Lower leg skin (tissue), 4 donors: ENCODE results near the gene HABP2. TPM values are rescaled to one million over a fixed set of nuclear protein-coding genes. Genes with fewer than 3 reads are reported as not detected.

Source experiments
- DNase-seq, 2 donors: peaks; one replicate each; pipeline ENCODE4 v3.0.0-alpha.2; 2019; ENCODE audit warnings: low spot score in 2 of 2
- H3K4me3 ChIP-seq: fragments of 200-600 bp; sonication (generic); 2 replicates; pipeline ENCODE4 v1.5.1; 2017; ENCODE audit warnings: mild to moderate bottlenecking, low read depth; ENCODE audit not compliant: poor library complexity, severe bottlenecking
- CTCF ChIP-seq, 3 donors: fragments of 450-650 bp; IDR thresholded peaks; one replicate each; pipeline ENCODE4 v1.5.1; 2016; ENCODE audit warnings: antibody characterized with exemption in 3 of 3, mild to moderate bottlenecking in 3 of 3, moderate library complexity in 2 of 3
- POLR2A ChIP-seq, 2 donors: fragments of 450-650 bp; IDR thresholded peaks; one replicate each; pipeline ENCODE4 v1.6.1; 2016 to 2017; ENCODE audit warnings: antibody characterized with exemption in 2 of 2, mild to moderate bottlenecking in 1 of 2, moderate library complexity in 1 of 2
- WGBS, 2 donors: methylation state at CpG; one replicate each; pipeline ENCODE4 v1.1.5; 2018; 5-methylcytosine and 5-hydroxymethylcytosine counted together
- intact Hi-C: fragments of 100-400 bp; cut with DNase I; formaldehyde crosslinking; loops from one replicate; pipeline ENCODE4 v1.15.0; 2023; ENCODE audit warnings: low total_unique reads
- total RNA-seq, 4 donors: library from RNA; depleted of rRNA; stranded (reverse); fragments of >200 nt; gene quantifications; one replicate each; pipeline ENCODE4 v1.1.0, GENCODE V29; 2016

HABP2 gene
- total RNA-seq, 4 donors from 2014 or later: 0.10 TPM; not detected in 3

DNA sequence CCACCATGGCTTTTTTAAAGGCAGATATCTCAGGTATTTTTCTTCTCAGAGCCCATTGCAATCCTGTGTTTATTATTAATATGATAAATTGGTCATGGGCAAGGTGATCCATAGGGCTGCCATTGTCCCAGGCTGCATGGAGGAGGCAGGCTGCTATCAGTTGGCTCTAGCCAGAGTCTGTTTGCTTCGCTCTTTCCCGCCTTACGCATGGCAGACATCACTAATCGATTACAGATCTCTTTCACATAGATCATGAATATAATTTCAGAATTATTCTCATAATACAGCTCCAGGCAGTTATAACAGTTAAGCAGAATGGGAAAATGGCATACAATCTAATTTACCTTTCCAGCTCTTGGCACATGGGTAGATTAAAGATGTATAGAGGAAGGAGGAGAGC is 30.4 kb upstream of the HABP2 start:
- no peak overlapping the region for H3K4me3 ChIP-seq
- TF ChIP-seq POLR2A (IDR thresholded peaks at IDR 0.05): no peak
- TF ChIP-seq CTCF (IDR thresholded peaks at IDR 0.05): no peak
- intact Hi-C loops: no loop called here
- 92 to 94% methylated on average over 4 of the region's 4 CpGs for WGBS, 2 donors
- no peak for DNase-seq

- intact Hi-C loops: no loop called here
- DNase-seq: peak in 1 of 2 donors; percentile 21
- WGBS, 2 donors: 71 to 79% methylated on average over 5 of the region's 5 CpGs
- H3K4me3 ChIP-seq: no peak overlapping the region
- TF ChIP-seq POLR2A (IDR thresholded peaks at IDR 0.05) (no peak), CTCF (IDR thresholded peaks at IDR 0.05) (no peak)
Measured at GRCh38 chr10:113523071-113523470, 29.8 kb upstream of the HABP2 start.

GRCh38 chr10:113523628-113524027 is 29.2 kb upstream of the HABP2 start:
- no peak overlapping the region for H3K4me3 ChIP-seq
- TF ChIP-seq POLR2A (IDR thresholded peaks at IDR 0.05): no peak
- TF ChIP-seq CTCF (IDR thresholded peaks at IDR 0.05): no peak
- intact Hi-C loops: no loop called here
- 86 to 93% methylated on average over 1 of the region's 1 CpG for WGBS, 2 donors
- no peak for DNase-seq

DNA sequence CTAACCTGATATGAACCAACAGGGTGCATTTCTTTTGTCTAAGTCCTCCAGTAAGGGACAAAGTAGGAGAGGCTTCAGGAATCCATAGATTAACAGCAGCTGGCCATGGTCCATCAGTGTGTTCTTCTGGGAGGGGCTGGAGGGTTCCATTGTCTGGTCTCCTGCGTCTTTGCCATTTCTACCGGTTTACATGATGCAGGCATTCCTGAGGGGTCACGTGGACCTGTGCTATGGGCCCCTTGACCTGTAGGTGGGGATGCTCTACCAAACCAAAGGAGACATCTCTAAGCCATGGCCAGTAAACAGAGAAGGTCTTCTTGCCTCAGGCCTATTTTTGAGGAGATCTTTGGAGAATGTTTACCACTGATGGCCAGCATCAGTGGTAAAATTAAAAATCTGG is 28.7 kb upstream of the HABP2 start:
- peak in 1 of 2 donors; percentile 20 for DNase-seq
- 62 to 78% methylated on average over 3 of the region's 3 CpGs for WGBS, 2 donors
- TF ChIP-seq POLR2A (IDR thresholded peaks at IDR 0.05) (no peak), CTCF (IDR thresholded peaks at IDR 0.05) (no peak)
- intact Hi-C loops: no loop called here
- no peak overlapping the region for H3K4me3 ChIP-seq

DNA sequence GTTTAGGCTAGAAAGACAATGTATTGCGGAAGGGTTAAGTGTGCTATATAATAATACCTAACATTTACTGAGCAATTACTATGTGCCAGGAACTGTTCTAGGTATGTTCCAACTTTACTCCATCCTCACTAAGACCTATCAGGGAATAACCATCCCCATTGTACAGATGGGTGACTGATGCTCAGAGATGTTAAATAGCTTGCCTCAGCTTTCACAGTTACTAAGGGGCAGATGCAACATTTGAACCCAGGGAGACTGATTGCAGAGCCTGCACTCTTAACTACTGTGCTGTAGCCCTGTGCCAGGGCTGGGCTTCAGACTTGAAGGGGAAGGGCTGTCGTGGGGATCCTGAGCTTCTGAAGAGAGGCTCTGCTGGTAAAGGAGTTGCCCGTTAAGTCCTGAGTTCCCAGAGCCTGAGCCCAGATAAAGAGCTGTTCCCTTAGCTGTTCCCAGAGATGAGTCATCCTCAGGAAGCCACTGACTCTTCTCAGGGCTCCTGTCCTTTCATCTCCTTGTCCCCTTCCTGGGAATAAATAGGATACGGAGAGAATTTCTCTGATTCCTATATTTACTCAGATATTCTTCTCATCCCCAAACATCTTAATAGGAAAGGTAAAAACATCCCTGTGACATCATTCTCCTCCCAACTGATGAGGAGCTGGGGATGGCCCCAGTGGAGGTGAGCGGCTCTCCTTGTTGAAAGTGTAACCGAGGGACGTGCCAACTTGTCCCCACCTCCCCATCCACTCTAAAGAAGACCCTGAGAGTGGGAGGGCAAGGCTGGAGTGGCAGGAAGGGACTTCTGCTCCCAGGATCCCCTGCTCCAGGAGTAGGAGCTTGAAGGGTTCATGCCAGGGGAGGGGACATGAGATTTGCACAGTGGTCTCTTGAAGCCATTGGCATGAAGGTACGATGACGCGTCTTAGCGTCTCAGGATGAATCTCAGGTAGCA is 28.0 kb upstream of the HABP2 start:
- TF ChIP-seq POLR2A (IDR thresholded peaks at IDR 0.05): no peak
- 80% methylated on average over 11 of the region's 11 CpGs for WGBS, 2 donors
- H3K4me3 ChIP-seq: no peak overlapping the region
- peak in 1 of 2 donors; percentile 65 for DNase-seq
- intact Hi-C loops: no loop called here

- 93 to 95% methylated on average over 5 of the region's 5 CpGs for WGBS, 2 donors
- TF ChIP-seq POLR2A (IDR thresholded peaks at IDR 0.05) (no peak), CTCF (IDR thresholded peaks at IDR 0.05) (no peak)
- H3K4me3 ChIP-seq: no peak overlapping the region
- DNase-seq: peak in 1 of 2 donors; percentile 78
- intact Hi-C loops: no loop called here
Measured at GRCh38 chr10:113525713-113526112, 27.1 kb upstream of the HABP2 start.
